ENCODE data around the gene SMG6. TPM values are rescaled to one million over a fixed set of nuclear protein-coding genes. Genes with fewer than 3 reads are reported as not detected.

The SMG6 gene
- total and polyA plus RNA-seq, 2 of the 13 experiments (the other 11 are each of a cell fraction or from before 2014, with no cell fraction given) = 4.6 to 14.6 TPM

DNA sequence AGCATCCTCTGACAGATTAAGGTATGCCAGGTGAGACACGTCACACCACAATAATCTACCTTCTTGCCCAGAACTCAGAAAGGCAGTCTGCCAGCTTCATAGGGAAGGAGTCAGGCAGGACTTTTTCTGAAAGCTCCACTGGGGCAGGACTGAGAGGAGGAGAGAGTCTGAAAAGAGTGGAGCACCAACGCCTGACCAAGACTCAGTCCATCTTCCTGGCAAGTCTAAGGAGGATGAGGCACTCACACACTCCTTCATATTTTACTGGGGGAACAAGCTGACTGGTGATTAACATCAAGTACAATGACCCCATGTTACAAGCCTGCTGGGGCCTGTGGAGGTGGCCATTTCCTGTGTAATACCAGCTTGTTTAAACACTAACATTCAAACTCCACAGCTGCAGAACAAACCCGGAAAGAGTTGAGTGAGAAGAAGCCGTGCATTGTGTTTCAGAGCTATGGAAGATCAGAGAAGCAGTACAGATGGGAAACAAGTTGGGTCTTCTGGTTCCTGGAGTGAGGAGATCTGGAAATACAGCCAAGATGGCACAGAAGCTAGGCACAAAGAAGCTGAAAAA lies 126.3 kb downstream of the SMG6 start (continued):
- TF ChIP-seq THYN1 (CRISPR knock-in tag; IDR thresholded peaks at IDR 0.05; ENCODE audit: borderline replicate concordance, low read depth) (no peak), RAD21 (CRISPR knock-in tag; IDR thresholded peaks at IDR 0.05) (no peak), ZNF644 (CRISPR knock-in tag; IDR thresholded peaks at IDR 0.05; ENCODE audit: low read depth) (no peak), MTF1 (CRISPR knock-in tag; IDR thresholded peaks at IDR 0.05) (no peak), NONO (IDR thresholded peaks at IDR 0.05) (no peak), NONO (CRISPR knock-in tag; conservative IDR thresholded peaks at IDR 0.05) (no peak), RBM22 (optimal IDR thresholded peaks at IDR 0.05; ENCODE audit: low read length) (no peak), ZNF557 (CRISPR knock-in tag; IDR thresholded peaks at IDR 0.05) (no peak), TRIM24 (CRISPR knock-in tag; IDR thresholded peaks at IDR 0.05) (no peak), RARG (CRISPR knock-in tag; IDR thresholded peaks at IDR 0.05; ENCODE audit: low read depth) (no peak), ELF1 (CRISPR knock-in tag; IDR thresholded peaks at IDR 0.05) (peak; percentile 71), ZNF253 (CRISPR knock-in tag; IDR thresholded peaks at IDR 0.05; ENCODE audit: borderline replicate concordance) (no peak), ZNF337 (CRISPR knock-in tag; IDR thresholded peaks at IDR 0.05; ENCODE audit: borderline replicate concordance, low read depth) (no peak), RELA (CRISPR knock-in tag; IDR thresholded peaks at IDR 0.05) (no peak), ZNF879 (CRISPR knock-in tag; IDR thresholded peaks at IDR 0.05) (no peak), ATRX (CRISPR knock-in tag; IDR thresholded peaks at IDR 0.05; ENCODE audit: borderline replicate concordance) (no peak), PLRG1 (conservative IDR thresholded peaks at IDR 0.05) (no peak), SIX1 (CRISPR knock-in tag; IDR thresholded peaks at IDR 0.05; ENCODE audit: borderline replicate concordance) (no peak), ZNF484 (CRISPR knock-in tag; IDR thresholded peaks at IDR 0.05; ENCODE audit: borderline replicate concordance, low read depth) (no peak), ZNF547 (CRISPR knock-in tag; IDR thresholded peaks at IDR 0.05) (no peak), CCDC6 (CRISPR knock-in tag; IDR thresholded peaks at IDR 0.05) (no peak), ZNF230 (CRISPR knock-in tag; IDR thresholded peaks at IDR 0.05) (no peak), ZNF329 (CRISPR knock-in tag; IDR thresholded peaks at IDR 0.05; ENCODE audit: low read depth) (no peak)
- TF ChIP-seq, protein P1, sequence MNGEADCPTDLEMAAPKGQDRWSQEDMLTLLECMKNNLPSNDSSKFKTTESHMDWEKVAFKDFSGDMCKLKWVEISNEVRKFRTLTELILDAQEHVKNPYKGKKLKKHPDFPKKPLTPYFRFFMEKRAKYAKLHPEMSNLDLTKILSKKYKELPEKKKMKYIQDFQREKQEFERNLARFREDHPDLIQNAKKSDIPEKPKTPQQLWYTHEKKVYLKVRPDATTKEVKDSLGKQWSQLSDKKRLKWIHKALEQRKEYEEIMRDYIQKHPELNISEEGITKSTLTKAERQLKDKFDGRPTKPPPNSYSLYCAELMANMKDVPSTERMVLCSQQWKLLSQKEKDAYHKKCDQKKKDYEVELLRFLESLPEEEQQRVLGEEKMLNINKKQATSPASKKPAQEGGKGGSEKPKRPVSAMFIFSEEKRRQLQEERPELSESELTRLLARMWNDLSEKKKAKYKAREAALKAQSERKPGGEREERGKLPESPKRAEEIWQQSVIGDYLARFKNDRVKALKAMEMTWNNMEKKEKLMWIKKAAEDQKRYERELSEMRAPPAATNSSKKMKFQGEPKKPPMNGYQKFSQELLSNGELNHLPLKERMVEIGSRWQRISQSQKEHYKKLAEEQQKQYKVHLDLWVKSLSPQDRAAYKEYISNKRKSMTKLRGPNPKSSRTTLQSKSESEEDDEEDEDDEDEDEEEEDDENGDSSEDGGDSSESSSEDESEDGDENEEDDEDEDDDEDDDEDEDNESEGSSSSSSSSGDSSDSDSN (CRISPR knock-in tag; IDR thresholded peaks at IDR 0.05) = no peak

Measured in HepG2 (cell line).